ENCODE results near the gene TTC7B.

TTC7B gene

DNA sequence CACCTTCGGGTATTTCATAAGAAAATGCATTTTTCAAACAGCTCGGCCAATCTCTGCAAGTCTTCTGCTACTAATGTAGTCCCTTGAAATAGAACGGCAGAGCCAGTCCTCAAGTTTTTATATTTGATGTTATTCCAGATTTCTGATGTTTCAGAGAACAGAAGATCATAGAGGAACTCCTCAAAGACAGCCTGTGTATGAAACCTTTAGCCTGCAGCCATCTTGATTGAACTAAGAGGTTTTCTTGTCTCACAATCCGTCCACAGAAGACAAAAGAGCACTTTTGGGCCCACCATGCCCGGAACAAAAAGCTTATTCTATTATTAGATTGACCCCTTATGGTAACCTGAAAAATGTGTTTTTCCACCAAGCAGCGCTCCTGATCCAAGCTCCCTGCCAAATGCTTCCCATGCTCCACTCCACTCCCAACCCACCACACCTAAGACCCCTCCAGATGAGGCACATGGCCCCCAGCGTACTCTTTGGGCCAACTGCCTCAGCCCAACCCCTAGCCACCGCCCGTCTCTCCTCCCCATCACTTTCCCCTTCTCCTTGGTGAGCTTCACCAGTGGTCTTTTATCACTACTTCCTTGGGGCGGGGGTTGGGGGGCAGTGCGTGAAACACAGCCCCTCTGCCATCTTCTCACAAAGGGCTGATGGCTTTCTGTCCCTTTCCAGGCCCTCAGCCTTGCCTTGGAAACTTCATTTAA is 243.6 kb downstream of the TTC7B start:
- no peak overlapping the region for H3K4me3 ChIP-seq (replicated peaks; ENCODE audit: insufficient read depth, low read length)
- no peak for TF ChIP-seq GABPA (IDR thresholded peaks at IDR 0.05; ENCODE audit: low read depth)
- TF ChIP-seq POLR2AphosphoS5 (IDR thresholded peaks at IDR 0.05; ENCODE audit: low read depth) = no peak
- TF ChIP-seq, protein P1, sequence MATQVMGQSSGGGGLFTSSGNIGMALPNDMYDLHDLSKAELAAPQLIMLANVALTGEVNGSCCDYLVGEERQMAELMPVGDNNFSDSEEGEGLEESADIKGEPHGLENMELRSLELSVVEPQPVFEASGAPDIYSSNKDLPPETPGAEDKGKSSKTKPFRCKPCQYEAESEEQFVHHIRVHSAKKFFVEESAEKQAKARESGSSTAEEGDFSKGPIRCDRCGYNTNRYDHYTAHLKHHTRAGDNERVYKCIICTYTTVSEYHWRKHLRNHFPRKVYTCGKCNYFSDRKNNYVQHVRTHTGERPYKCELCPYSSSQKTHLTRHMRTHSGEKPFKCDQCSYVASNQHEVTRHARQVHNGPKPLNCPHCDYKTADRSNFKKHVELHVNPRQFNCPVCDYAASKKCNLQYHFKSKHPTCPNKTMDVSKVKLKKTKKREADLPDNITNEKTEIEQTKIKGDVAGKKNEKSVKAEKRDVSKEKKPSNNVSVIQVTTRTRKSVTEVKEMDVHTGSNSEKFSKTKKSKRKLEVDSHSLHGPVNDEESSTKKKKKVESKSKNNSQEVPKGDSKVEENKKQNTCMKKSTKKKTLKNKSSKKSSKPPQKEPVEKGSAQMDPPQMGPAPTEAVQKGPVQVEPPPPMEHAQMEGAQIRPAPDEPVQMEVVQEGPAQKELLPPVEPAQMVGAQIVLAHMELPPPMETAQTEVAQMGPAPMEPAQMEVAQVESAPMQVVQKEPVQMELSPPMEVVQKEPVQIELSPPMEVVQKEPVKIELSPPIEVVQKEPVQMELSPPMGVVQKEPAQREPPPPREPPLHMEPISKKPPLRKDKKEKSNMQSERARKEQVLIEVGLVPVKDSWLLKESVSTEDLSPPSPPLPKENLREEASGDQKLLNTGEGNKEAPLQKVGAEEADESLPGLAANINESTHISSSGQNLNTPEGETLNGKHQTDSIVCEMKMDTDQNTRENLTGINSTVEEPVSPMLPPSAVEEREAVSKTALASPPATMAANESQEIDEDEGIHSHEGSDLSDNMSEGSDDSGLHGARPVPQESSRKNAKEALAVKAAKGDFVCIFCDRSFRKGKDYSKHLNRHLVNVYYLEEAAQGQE (IDR thresholded peaks at IDR 0.05; ENCODE audit: insufficient replicate concordance, low read depth) = no peak
- TF ChIP-seq, protein P2, sequence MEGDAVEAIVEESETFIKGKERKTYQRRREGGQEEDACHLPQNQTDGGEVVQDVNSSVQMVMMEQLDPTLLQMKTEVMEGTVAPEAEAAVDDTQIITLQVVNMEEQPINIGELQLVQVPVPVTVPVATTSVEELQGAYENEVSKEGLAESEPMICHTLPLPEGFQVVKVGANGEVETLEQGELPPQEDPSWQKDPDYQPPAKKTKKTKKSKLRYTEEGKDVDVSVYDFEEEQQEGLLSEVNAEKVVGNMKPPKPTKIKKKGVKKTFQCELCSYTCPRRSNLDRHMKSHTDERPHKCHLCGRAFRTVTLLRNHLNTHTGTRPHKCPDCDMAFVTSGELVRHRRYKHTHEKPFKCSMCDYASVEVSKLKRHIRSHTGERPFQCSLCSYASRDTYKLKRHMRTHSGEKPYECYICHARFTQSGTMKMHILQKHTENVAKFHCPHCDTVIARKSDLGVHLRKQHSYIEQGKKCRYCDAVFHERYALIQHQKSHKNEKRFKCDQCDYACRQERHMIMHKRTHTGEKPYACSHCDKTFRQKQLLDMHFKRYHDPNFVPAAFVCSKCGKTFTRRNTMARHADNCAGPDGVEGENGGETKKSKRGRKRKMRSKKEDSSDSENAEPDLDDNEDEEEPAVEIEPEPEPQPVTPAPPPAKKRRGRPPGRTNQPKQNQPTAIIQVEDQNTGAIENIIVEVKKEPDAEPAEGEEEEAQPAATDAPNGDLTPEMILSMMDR (IDR thresholded peaks at IDR 0.05; ENCODE audit: insufficient read depth, low read length) = no peak
- no peak for TF ChIP-seq SPI1 (IDR thresholded peaks at IDR 0.05; ENCODE audit: borderline replicate concordance, low read depth)
- DNase-seq (ENCODE audit: low read depth in 1 of 2, low spot score in 1 of 2) = no peak
- no peak overlapping the region for H3K27ac ChIP-seq (replicated peaks)
- no peaks in the 10 kb centered on the region for H3K27me3 ChIP-seq (ENCODE audit: insufficient read depth, poor library complexity, severe bottlenecking)

- TF ChIP-seq GABPA (IDR thresholded peaks at IDR 0.05; ENCODE audit: low read depth) (no peak), POLR2AphosphoS5 (IDR thresholded peaks at IDR 0.05; ENCODE audit: low read depth) (no peak), SPI1 (IDR thresholded peaks at IDR 0.05; ENCODE audit: borderline replicate concordance, low read depth) (no peak)
- TF ChIP-seq, protein P1 (IDR thresholded peaks at IDR 0.05; ENCODE audit: insufficient replicate concordance, low read depth) = no peak
- TF ChIP-seq, protein P2 (IDR thresholded peaks at IDR 0.05; ENCODE audit: insufficient read depth, low read length) = no peak
- no peaks in the 10 kb centered on the region for H3K27me3 ChIP-seq (ENCODE audit: insufficient read depth, poor library complexity, severe bottlenecking)
These were observed 244.9 kb downstream of the TTC7B start for GRCh38 chr14:90571149-90571947.

GRCh38 chr14:90570461-90570860 is 245.8 kb downstream of the TTC7B start:
- DNase-seq (ENCODE audit: low read depth in 1 of 2, low spot score in 1 of 2) = peak in 1 of 2 experiments; percentile 6
- TF ChIP-seq, protein P1 (IDR thresholded peaks at IDR 0.05; ENCODE audit: insufficient replicate concordance, low read depth) = no peak
- TF ChIP-seq GABPA (IDR thresholded peaks at IDR 0.05; ENCODE audit: low read depth) = no peak
- TF ChIP-seq, protein P2 (IDR thresholded peaks at IDR 0.05; ENCODE audit: insufficient read depth, low read length) = no peak
- TF ChIP-seq SPI1 (IDR thresholded peaks at IDR 0.05; ENCODE audit: borderline replicate concordance, low read depth) = no peak
- TF ChIP-seq POLR2AphosphoS5 (IDR thresholded peaks at IDR 0.05; ENCODE audit: low read depth) = no peak
- Histone ChIP-seq H3K27me3 (ENCODE audit: insufficient read depth, poor library complexity, severe bottlenecking) (no peaks in the 10 kb centered on the region), H3K27ac (replicated peaks) (no peak overlapping the region), H3K4me3 (replicated peaks; ENCODE audit: insufficient read depth, low read length) (no peak overlapping the region)

More at GRCh38 chr14:90571149-90571947, 244.9 kb downstream of the TTC7B start:
- Histone ChIP-seq H3K27ac (replicated peaks) (no peak overlapping the region), H3K4me3 (replicated peaks; ENCODE audit: insufficient read depth, low read length) (no peak overlapping the region)
- no peak for DNase-seq (ENCODE audit: low read depth in 1 of 2, low spot score in 1 of 2)

Measured in HL-60 (cell line).